KOPT-K1 (cell line): ENCODE results near the gene YWHAB.

Experiments
- H3K27ac ChIP-seq: fragments of 200-600 bp; sonication (generic); 2 replicates; pipeline ENCODE4 v1.5.1; 2016; ENCODE audit warnings: antibody characterized with exemption, mild to moderate bottlenecking, low read depth, low read length; ENCODE audit not compliant: poor library complexity, severe bottlenecking
- H3K36me3 ChIP-seq: fragments of 200-600 bp; sonication (generic); 2 replicates; pipeline ENCODE4 v1.5.1; 2017; ENCODE audit warnings: antibody characterized with exemption, mild to moderate bottlenecking, low read length, moderate library complexity; ENCODE audit not compliant: insufficient read depth
- H3K9me3 ChIP-seq: fragments of 200-600 bp; sonication (generic); 2 replicates; pipeline ENCODE4 v1.5.1; 2017; ENCODE audit warnings: antibody characterized with exemption, low read length, mild to moderate bottlenecking; ENCODE audit not compliant: insufficient read depth, poor library complexity, severe bottlenecking

YWHAB gene

GRCh38 chr20:44891826-44892225 is 6.3 kb downstream of the YWHAB start:
- Histone ChIP-seq H3K27ac (no peak overlapping the region), H3K36me3 (peaks cover 76% of the 10 kb centered on the region), H3K9me3 (no peaks in the 10 kb centered on the region)

GRCh38 chr20:44894959-44895358 is 9.5 kb downstream of the YWHAB start:
- peaks cover 61% of the 10 kb centered on the region for H3K36me3 ChIP-seq
- H3K9me3 ChIP-seq, result no peaks in the 10 kb centered on the region
- no peak overlapping the region for H3K27ac ChIP-seq

GRCh38 chr20:44896583-44896982 is 11.1 kb downstream of the YWHAB start:
- Histone ChIP-seq H3K9me3 (no peaks in the 10 kb centered on the region), H3K36me3 (peaks cover 62% of the 10 kb centered on the region), H3K27ac (no peak overlapping the region)

GRCh38 chr20:44897133-44897532 is 11.6 kb downstream of the YWHAB start:
- Histone ChIP-seq H3K27ac (no peak overlapping the region), H3K36me3 (peaks cover 62% of the 10 kb centered on the region), H3K9me3 (no peaks in the 10 kb centered on the region)

- no peaks in the 10 kb centered on the region for H3K9me3 ChIP-seq
Measured at GRCh38 chr20:44900231-44900854, 14.8 kb downstream of the YWHAB start.

GRCh38 chr20:44901974-44902373 is 16.5 kb downstream of the YWHAB start:
- Histone ChIP-seq H3K36me3 (peaks cover 82% of the 10 kb centered on the region), H3K9me3 (no peaks in the 10 kb centered on the region), H3K27ac (no peak overlapping the region)

More at GRCh38 chr20:44900231-44900854, 14.8 kb downstream of the YWHAB start:
- no peak overlapping the region for H3K27ac ChIP-seq
- H3K36me3 ChIP-seq, result peaks cover 71% of the 10 kb centered on the region

GRCh38 chr20:44904377-44904776 is 18.9 kb downstream of the YWHAB start:
- H3K27ac ChIP-seq, result no peak overlapping the region
- no peaks in the 10 kb centered on the region for H3K9me3 ChIP-seq
- peaks cover 98% of the 10 kb centered on the region for H3K36me3 ChIP-seq

GRCh38 chr20:44908987-44909871 is 23.7 kb downstream of the YWHAB start:
- no peak overlapping the region for H3K27ac ChIP-seq
- no peaks in the 10 kb centered on the region for H3K9me3 ChIP-seq
- peaks cover 71% of the 10 kb centered on the region for H3K36me3 ChIP-seq

GRCh38 chr20:44909872-44910689 is 24.6 kb downstream of the YWHAB start, which contains the start of gene PABPC1L:
Gene PABPC1L, plus strand, starts transcription at chr20:44910060. Its CDS starts 84 bp downstream, at chr20:44910144.
- Histone ChIP-seq H3K27ac (peak within 1 kb of the TSS; percentile 64), H3K36me3 (peaks cover 70% of the 10 kb centered on the region), H3K9me3 (no peaks in the 10 kb centered on the region)

GRCh38 chr20:44910690-44911262 is 25.3 kb downstream of the YWHAB start:
- H3K36me3 ChIP-seq, result peaks cover 67% of the 10 kb centered on the region
- peak overlapping the region; percentile 64 for H3K27ac ChIP-seq
- H3K9me3 ChIP-seq, result no peaks in the 10 kb centered on the region

GRCh38 chr20:44911264-44911921 is 25.9 kb downstream of the YWHAB start:
- Histone ChIP-seq H3K27ac (no peak overlapping the region), H3K9me3 (no peaks in the 10 kb centered on the region), H3K36me3 (peaks cover 67% of the 10 kb centered on the region)

GRCh38 chr20:44912189-44912588 is 26.7 kb downstream of the YWHAB start:
- no peak overlapping the region for H3K27ac ChIP-seq
- no peaks in the 10 kb centered on the region for H3K9me3 ChIP-seq
- H3K36me3 ChIP-seq, result peaks cover 67% of the 10 kb centered on the region

GRCh38 chr20:44914924-44915323 is 29.4 kb downstream of the YWHAB start:
- Histone ChIP-seq H3K27ac (no peak overlapping the region), H3K9me3 (no peaks in the 10 kb centered on the region), H3K36me3 (peaks cover 68% of the 10 kb centered on the region)

- Histone ChIP-seq H3K9me3 (no peaks in the 10 kb centered on the region), H3K27ac (no peak overlapping the region), H3K36me3 (peaks cover 76% of the 10 kb centered on the region)
Measured at GRCh38 chr20:44916586-44916985, 31.1 kb downstream of the YWHAB start.
